ENCODE data around the gene CDKAL1. TPM values are rescaled to one million over a fixed set of nuclear protein-coding genes. Genes with fewer than 3 reads are reported as not detected.

The CDKAL1 gene
- total RNA-seq, 4 donors from 2014 or later: 10.1 to 22.0 (median 12.5) TPM

GRCh38 chr6:20771409-20771808, 237.2 kb downstream of the CDKAL1 start:
- no peak overlapping the region for H3K27ac ChIP-seq
- WGBS: 92% methylated on average over 6 of the region's 6 CpGs

DNA sequence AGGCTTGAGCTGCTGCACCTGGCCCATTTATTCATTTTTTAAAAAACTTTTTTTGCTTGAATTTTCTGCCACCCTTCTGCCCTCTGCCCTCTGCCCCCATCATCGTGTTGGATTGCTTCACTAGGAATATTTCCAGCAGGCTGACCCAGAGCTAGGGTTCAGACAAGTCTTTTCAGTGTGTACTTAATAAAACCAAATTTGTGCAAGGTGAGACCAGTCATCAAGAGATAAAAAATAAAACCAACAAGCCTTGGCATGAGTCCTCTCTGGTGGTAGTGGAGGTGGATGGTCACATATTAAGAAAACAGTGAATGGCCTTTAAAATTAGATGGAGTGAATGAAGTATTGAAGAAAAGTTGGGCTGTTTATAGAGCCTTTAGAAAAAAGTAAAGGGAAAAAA, 239.6 kb downstream of the CDKAL1 start:
- H3K36me3 ChIP-seq: no peaks in the 10 kb centered on the region
- no peaks in the 10 kb centered on the region for H3K9me3 ChIP-seq
- no peak overlapping the region for H3K4me3 ChIP-seq
- DNase-seq (ENCODE audit: low spot score in 2 of 2): no peak
- H3K27ac ChIP-seq: no peak overlapping the region
- WGBS: 92% methylated on average over 1 of the region's 1 CpG
- H3K27me3 ChIP-seq: no peaks in the 10 kb centered on the region
- TF ChIP-seq EP300 (IDR thresholded peaks at IDR 0.05) (no peak), CTCF (IDR thresholded peaks at IDR 0.05) (no peak), POLR2A (IDR thresholded peaks at IDR 0.05) (no peak), POLR2AphosphoS5 (IDR thresholded peaks at IDR 0.05) (no peak)
- H3K4me1 ChIP-seq: no peaks in the 10 kb centered on the region

More at GRCh38 chr6:20771409-20771808, 237.2 kb downstream of the CDKAL1 start:
- H3K36me3 ChIP-seq: no peaks in the 10 kb centered on the region
- H3K4me1 ChIP-seq: no peaks in the 10 kb centered on the region
- TF ChIP-seq EP300 (IDR thresholded peaks at IDR 0.05) (no peak), CTCF (IDR thresholded peaks at IDR 0.05) (no peak), POLR2AphosphoS5 (IDR thresholded peaks at IDR 0.05) (no peak), POLR2A (IDR thresholded peaks at IDR 0.05) (no peak)
- DNase-seq (ENCODE audit: low spot score in 2 of 2): no peak
- H3K27me3 ChIP-seq: no peaks in the 10 kb centered on the region
- H3K9me3 ChIP-seq: no peaks in the 10 kb centered on the region
- H3K4me3 ChIP-seq: no peak overlapping the region

DNA sequence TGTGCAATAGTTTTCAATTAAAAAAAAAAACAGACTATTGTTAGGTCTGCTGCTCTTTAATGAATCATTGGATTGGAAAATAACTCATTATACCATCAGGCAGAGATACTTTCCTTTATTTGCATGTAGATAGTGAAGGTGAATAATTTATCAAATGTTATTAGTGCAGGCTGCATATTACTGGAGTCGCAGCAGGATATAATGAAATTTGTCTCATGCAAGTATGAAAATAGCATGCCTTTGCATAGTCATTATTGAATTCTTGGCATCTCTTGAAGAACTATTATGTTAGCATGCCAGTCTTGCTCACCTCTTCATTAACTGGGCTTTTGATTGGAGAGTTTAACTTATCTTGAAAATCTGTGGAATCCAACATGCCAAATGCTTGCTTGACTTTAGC, 241.7 kb downstream of the CDKAL1 start:
- TF ChIP-seq CTCF (IDR thresholded peaks at IDR 0.05) (no peak), EP300 (IDR thresholded peaks at IDR 0.05) (no peak)
- Histone ChIP-seq H3K4me3 (no peak overlapping the region), H3K27me3 (no peaks in the 10 kb centered on the region), H3K4me1 (no peaks in the 10 kb centered on the region), H3K36me3 (no peaks in the 10 kb centered on the region), H3K9me3 (no peaks in the 10 kb centered on the region), H3K27ac (no peak overlapping the region)
- DNase-seq (ENCODE audit: low spot score in 2 of 2): no peak
- 62% methylated on average over 1 of the region's 1 CpG for WGBS

DNA sequence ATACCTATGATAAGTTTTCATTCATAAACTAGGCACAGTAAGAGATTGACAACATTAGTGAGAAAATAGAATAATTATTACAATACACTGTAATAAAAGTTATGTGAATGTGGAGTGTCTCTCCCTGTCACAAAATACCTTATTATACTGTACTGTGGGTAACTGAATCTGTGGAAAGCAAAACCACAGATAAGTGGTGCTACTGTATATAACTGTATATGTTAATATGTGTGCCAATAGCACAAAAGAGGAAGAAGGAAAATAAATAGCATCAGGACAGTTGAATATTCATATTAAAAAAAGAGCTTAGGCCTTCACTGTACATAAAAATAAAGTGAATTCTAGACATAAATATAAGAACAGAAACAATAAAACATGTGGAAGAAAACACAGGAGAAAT, 243.5 kb downstream of the CDKAL1 start:
- Histone ChIP-seq H3K27me3 (no peaks in the 10 kb centered on the region), H3K36me3 (peaks cover 6% of the 10 kb centered on the region), H3K27ac (no peak overlapping the region), H3K9me3 (no peaks in the 10 kb centered on the region), H3K4me3 (no peak overlapping the region), H3K4me1 (no peaks in the 10 kb centered on the region)
- no peak for DNase-seq (ENCODE audit: low spot score in 2 of 2)
- TF ChIP-seq POLR2AphosphoS5 (IDR thresholded peaks at IDR 0.05) (no peak), POLR2A (IDR thresholded peaks at IDR 0.05) (no peak), CTCF (IDR thresholded peaks at IDR 0.05) (no peak), EP300 (IDR thresholded peaks at IDR 0.05) (no peak)

DNA sequence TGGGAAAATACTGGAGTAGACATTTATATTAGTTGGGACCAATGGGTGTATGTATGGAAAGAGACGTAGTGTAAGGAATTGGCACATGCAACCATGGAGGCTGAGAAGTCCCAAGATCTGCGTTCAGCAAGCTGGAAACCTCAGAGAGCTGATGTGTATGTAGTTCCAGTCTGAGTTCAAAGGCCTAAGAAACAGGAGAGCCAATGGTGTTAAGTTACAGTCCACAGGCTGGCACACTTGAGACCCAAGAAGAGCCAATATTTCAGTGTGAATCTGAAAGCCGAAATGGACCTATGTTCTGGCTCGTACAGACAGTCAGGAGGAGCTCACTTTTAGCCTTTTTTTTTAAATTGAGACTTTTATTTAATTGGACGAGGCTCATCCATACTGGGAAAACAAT, 244.2 kb downstream of the CDKAL1 start:
- Histone ChIP-seq H3K4me1 (no peaks in the 10 kb centered on the region), H3K36me3 (peaks cover 6% of the 10 kb centered on the region), H3K4me3 (no peak overlapping the region), H3K9me3 (no peaks in the 10 kb centered on the region), H3K27ac (no peak overlapping the region), H3K27me3 (no peaks in the 10 kb centered on the region)
- no peak for DNase-seq (ENCODE audit: low spot score in 2 of 2)
- WGBS: 94% methylated on average over 5 of the region's 5 CpGs
- TF ChIP-seq POLR2AphosphoS5 (IDR thresholded peaks at IDR 0.05): no peak
- TF ChIP-seq POLR2A (IDR thresholded peaks at IDR 0.05): no peak
- TF ChIP-seq CTCF (IDR thresholded peaks at IDR 0.05): no peak
- TF ChIP-seq EP300 (IDR thresholded peaks at IDR 0.05): no peak
